ENCODE measurements around the gene DHX57. TPM values are rescaled to one million over a fixed set of nuclear protein-coding genes. Genes with fewer than 3 reads are reported as not detected.
"Not testable (repeated sequence)": the region's sequence is repeated elsewhere in the genome, so short reads cannot be mapped to it uniquely, and the experiment has no call there.

DHX57 gene
- total RNA-seq, 2 donors from 2014 or later, result 18.5 to 19.0 TPM

GRCh38 chr2:38763728-38764127, 112.0 kb downstream of the DHX57 start:
- Histone ChIP-seq H3K27me3 (replicated peaks; ENCODE audit: insufficient read depth) (no peaks in the 10 kb centered on the region), H3K4me3 (no peak overlapping the region), H3K36me3 (no peaks in the 10 kb centered on the region), H3K9me3 (no peaks in the 10 kb centered on the region), H3K27ac (no peak overlapping the region), H3K4me1 (replicated peaks) (no peaks in the 10 kb centered on the region)
- no peak for DNase-seq (ENCODE audit: low spot score)
- WGBS, result 88% methylated on average over 4 of the region's 4 CpGs
- intact Hi-C loops (cut with DNase I), result no loop called here
- TF ChIP-seq CTCF (IDR thresholded peaks at IDR 0.05), result no peak

GRCh38 chr2:38763228-38763627, 112.5 kb downstream of the DHX57 start:
- TF ChIP-seq POLR2A (IDR thresholded peaks at IDR 0.05) (no peak), CTCF (IDR thresholded peaks at IDR 0.05) (no peak), POLR2AphosphoS5 (IDR thresholded peaks at IDR 0.05) (no peak)
- H3K27me3 ChIP-seq (replicated peaks; ENCODE audit: insufficient read depth), result no peaks in the 10 kb centered on the region
- no peak for DNase-seq (ENCODE audit: low spot score)
- H3K4me3 ChIP-seq, result no peak overlapping the region
- no peaks in the 10 kb centered on the region for H3K4me1 ChIP-seq (replicated peaks)
- no peak overlapping the region for H3K27ac ChIP-seq
- H3K36me3 ChIP-seq, result no peaks in the 10 kb centered on the region
- 88% methylated on average over 2 of the region's 2 CpGs for WGBS
- intact Hi-C loops (cut with DNase I), result no loop called here
- no peaks in the 10 kb centered on the region for H3K9me3 ChIP-seq

- H3K27ac ChIP-seq; intact Hi-C loops (cut with DNase I); H3K4me3 ChIP-seq; H3K27me3 ChIP-seq (replicated peaks; ENCODE audit: insufficient read depth); DNase-seq (ENCODE audit: low spot score); H3K36me3 ChIP-seq; H3K9me3 ChIP-seq; H3K4me1 ChIP-seq (replicated peaks): not testable (repeated sequence)
- 96% methylated on average over 22 of the region's 31 CpGs for WGBS
Measured at GRCh38 chr2:38755891-38756290, 119.8 kb downstream of the DHX57 start.

- intact Hi-C loops (cut with DNase I), result no loop called here
- TF ChIP-seq CTCF (IDR thresholded peaks at IDR 0.05) (no peak), POLR2A (IDR thresholded peaks at IDR 0.05) (no peak), POLR2AphosphoS5 (IDR thresholded peaks at IDR 0.05) (no peak)
- no peaks in the 10 kb centered on the region for H3K4me1 ChIP-seq (replicated peaks)
- H3K9me3 ChIP-seq, result no peaks in the 10 kb centered on the region
- H3K36me3 ChIP-seq, result no peaks in the 10 kb centered on the region
- WGBS, result 55% methylated on average over 3 of the region's 3 CpGs
- H3K27ac ChIP-seq, result no peak overlapping the region
- DNase-seq (ENCODE audit: low spot score), result no peak
- H3K27me3 ChIP-seq (replicated peaks; ENCODE audit: insufficient read depth), result no peaks in the 10 kb centered on the region
- H3K4me3 ChIP-seq, result no peak overlapping the region
Measured at GRCh38 chr2:38754506-38754905, 121.2 kb downstream of the DHX57 start.

GRCh38 chr2:38754049-38754448, 121.7 kb downstream of the DHX57 start:
- H3K36me3 ChIP-seq, result no peaks in the 10 kb centered on the region
- no peak overlapping the region for H3K27ac ChIP-seq
- TF ChIP-seq POLR2AphosphoS5 (IDR thresholded peaks at IDR 0.05), result no peak
- TF ChIP-seq POLR2A (IDR thresholded peaks at IDR 0.05), result no peak
- no peak for TF ChIP-seq CTCF (IDR thresholded peaks at IDR 0.05)
- H3K4me1 ChIP-seq (replicated peaks), result no peaks in the 10 kb centered on the region
- H3K4me3 ChIP-seq, result no peak overlapping the region
- H3K27me3 ChIP-seq (replicated peaks; ENCODE audit: insufficient read depth), result no peaks in the 10 kb centered on the region
- no peak for DNase-seq (ENCODE audit: low spot score)
- no peaks in the 10 kb centered on the region for H3K9me3 ChIP-seq
- intact Hi-C loops (cut with DNase I), result no loop called here

All from prostate gland (tissue), 2 donors.